OCI-LY7 (cell line): ENCODE measurements around the gene S100A4.

Source experiments
- EZH2phosphoT487 ChIP-seq: fragments of 200-600 bp; sonication (generic); IDR thresholded peaks from 2 replicates; pipeline ENCODE4 v1.6.1; 2018; ENCODE audit warnings: low read depth, borderline replicate concordance, mild to moderate bottlenecking, mixed run types, antibody characterized with exemption, low read length, moderate library complexity, mixed read lengths
- TF ChIP-seq, protein P1 (sequence below): fragments of 200-600 bp; sonication (generic); conservative IDR thresholded peaks from 2 replicates; pipeline ENCODE4 v1.5.1; 2014; ENCODE audit warnings: mild to moderate bottlenecking, antibody characterized with exemption, low read length, moderate library complexity, mixed read lengths

DNA sequence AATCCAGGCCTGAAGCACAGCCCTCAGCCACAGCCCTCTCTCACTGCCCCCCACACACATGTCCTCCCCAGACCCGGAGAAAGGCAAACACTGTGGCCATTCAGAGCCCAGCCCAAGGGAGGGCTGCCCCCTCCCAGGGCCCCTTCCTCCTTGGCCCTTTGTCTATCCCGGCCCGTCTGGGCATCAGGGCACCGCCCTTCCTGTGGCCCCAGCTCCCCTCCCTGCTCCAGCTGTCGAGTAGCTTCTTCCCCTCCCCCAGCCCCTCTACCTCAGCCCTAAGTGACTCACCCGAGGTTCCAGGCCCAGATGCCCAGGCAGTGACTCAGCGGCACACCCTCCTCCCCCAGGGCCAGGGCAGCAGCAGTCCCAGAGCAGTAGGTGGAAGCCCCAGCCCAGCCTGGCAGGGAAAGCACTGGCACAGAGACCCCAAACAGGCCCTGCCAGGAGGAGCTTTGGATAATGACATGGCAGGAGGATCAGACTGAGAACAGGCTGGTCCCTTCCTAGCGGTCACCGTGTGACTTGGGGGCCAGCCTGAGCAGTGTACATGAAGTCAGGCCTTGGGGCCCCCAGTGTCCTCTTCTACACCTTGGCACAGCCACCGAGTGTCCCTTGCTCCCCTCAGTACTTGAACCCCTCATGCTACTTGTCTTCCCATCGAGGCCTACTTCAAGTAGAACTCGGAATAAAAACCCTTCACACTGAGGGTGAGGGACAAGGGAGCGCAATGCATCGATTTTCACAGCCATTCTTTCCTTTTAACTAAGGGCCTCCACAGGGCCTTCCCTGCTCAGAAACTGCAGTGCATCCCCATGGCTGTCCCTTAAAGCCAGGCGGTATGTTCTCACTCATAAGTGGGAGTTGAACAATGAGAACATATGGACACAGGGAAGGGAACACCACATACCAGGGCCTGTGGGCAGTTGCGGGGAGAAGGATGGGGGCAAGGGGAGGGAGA lies 21.1 kb upstream of the S100A4 start:
- TF ChIP-seq, protein P1, sequence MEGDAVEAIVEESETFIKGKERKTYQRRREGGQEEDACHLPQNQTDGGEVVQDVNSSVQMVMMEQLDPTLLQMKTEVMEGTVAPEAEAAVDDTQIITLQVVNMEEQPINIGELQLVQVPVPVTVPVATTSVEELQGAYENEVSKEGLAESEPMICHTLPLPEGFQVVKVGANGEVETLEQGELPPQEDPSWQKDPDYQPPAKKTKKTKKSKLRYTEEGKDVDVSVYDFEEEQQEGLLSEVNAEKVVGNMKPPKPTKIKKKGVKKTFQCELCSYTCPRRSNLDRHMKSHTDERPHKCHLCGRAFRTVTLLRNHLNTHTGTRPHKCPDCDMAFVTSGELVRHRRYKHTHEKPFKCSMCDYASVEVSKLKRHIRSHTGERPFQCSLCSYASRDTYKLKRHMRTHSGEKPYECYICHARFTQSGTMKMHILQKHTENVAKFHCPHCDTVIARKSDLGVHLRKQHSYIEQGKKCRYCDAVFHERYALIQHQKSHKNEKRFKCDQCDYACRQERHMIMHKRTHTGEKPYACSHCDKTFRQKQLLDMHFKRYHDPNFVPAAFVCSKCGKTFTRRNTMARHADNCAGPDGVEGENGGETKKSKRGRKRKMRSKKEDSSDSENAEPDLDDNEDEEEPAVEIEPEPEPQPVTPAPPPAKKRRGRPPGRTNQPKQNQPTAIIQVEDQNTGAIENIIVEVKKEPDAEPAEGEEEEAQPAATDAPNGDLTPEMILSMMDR = no peak
- TF ChIP-seq EZH2phosphoT487 = no peak
